ENCODE measurements around the gene LEKR1.
A peak's percentile ranks its signal among the peaks of the same experiment; 100 is the strongest.
"Not testable (repeated sequence)": the region's sequence is repeated elsewhere in the genome, so short reads cannot be mapped to it uniquely, and the experiment has no call there.

Gene LEKR1

GRCh38 chr3:156806698-156807097 lies 19.5 kb upstream of the LEKR1 start:
- DNase-seq (ENCODE audit: low read depth), result no peak

- no peak for DNase-seq (ENCODE audit: low read depth)
Measured at GRCh38 chr3:156808025-156808424, 18.1 kb upstream of the LEKR1 start.

- DNase-seq (ENCODE audit: low read depth), result no peak
Measured at GRCh38 chr3:156811089-156811862, 14.9 kb upstream of the LEKR1 start.

GRCh38 chr3:156812521-156813335 lies 13.4 kb upstream of the LEKR1 start:
- no peak for DNase-seq (ENCODE audit: low read depth)

- no peak for DNase-seq (ENCODE audit: low read depth)
Measured at GRCh38 chr3:156814295-156814694, 11.9 kb upstream of the LEKR1 start.

- peak; percentile 28 for DNase-seq (ENCODE audit: low read depth)
Measured at GRCh38 chr3:156816091-156816793, 9.9 kb upstream of the LEKR1 start.

- peak; percentile 75 for DNase-seq (ENCODE audit: low read depth)
Measured at GRCh38 chr3:156816794-156817645, 9.1 kb upstream of the LEKR1 start.

GRCh38 chr3:156817646-156818272 lies 8.4 kb upstream of the LEKR1 start:
- DNase-seq (ENCODE audit: low read depth), result no peak

- DNase-seq (ENCODE audit: low read depth), result no peak
Measured at GRCh38 chr3:156818273-156818651, 7.9 kb upstream of the LEKR1 start.

- no peak for DNase-seq (ENCODE audit: low read depth)
Measured at GRCh38 chr3:156818890-156819289, 7.3 kb upstream of the LEKR1 start.

- no peak for DNase-seq (ENCODE audit: low read depth)
Measured at GRCh38 chr3:156819842-156820691, 6.1 kb upstream of the LEKR1 start.

GRCh38 chr3:156820692-156821080 lies 5.5 kb upstream of the LEKR1 start:
- DNase-seq (ENCODE audit: low read depth), result no peak

- DNase-seq (ENCODE audit: low read depth), result not testable (repeated sequence)
Measured at GRCh38 chr3:156822626-156823260, 3.4 kb upstream of the LEKR1 start.

GRCh38 chr3:156825795-156826143 lies 384 bp upstream of the LEKR1 start:
- no peak for DNase-seq (ENCODE audit: low read depth)

GRCh38 chr3:156826896-156827882 lies 1.0 kb downstream of the LEKR1 start:
- no peak for DNase-seq (ENCODE audit: low read depth)

GRCh38 chr3:156831006-156831405 lies 4.9 kb downstream of the LEKR1 start:
- DNase-seq (ENCODE audit: low read depth), result no peak

- DNase-seq (ENCODE audit: low read depth), result no peak
Measured at GRCh38 chr3:156834435-156834834, 8.3 kb downstream of the LEKR1 start.

GRCh38 chr3:156834962-156835535 lies 8.9 kb downstream of the LEKR1 start:
- no peak for DNase-seq (ENCODE audit: low read depth)

Measured in T-helper 22 cell (primary cell).